ENCODE results near the gene TRAPPC2.

GRCh38 chrX:13711141-13711540 lies 23.3 kb downstream of the TRAPPC2 start:
- TF ChIP-seq, protein P1, sequence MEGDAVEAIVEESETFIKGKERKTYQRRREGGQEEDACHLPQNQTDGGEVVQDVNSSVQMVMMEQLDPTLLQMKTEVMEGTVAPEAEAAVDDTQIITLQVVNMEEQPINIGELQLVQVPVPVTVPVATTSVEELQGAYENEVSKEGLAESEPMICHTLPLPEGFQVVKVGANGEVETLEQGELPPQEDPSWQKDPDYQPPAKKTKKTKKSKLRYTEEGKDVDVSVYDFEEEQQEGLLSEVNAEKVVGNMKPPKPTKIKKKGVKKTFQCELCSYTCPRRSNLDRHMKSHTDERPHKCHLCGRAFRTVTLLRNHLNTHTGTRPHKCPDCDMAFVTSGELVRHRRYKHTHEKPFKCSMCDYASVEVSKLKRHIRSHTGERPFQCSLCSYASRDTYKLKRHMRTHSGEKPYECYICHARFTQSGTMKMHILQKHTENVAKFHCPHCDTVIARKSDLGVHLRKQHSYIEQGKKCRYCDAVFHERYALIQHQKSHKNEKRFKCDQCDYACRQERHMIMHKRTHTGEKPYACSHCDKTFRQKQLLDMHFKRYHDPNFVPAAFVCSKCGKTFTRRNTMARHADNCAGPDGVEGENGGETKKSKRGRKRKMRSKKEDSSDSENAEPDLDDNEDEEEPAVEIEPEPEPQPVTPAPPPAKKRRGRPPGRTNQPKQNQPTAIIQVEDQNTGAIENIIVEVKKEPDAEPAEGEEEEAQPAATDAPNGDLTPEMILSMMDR (IDR thresholded peaks at IDR 0.05): no peak
- no peak for TF ChIP-seq POLR2A (IDR thresholded peaks at IDR 0.05)
